Pons (tissue), 1 donor: ENCODE measurements around the gene LRRC37A3.
"Not testable (repeated sequence)": the region's sequence is repeated elsewhere in the genome, so short reads cannot be mapped to it uniquely, and the experiment has no call there.

Experiments used
- DNase-seq: peaks from one replicate; pipeline ENCODE4 v3.0.0-alpha.2; 2016; ENCODE audit warnings: low spot score

Gene LRRC37A3

GRCh38 chr17:64834060-64834459 is 85.2 kb downstream of the LRRC37A3 start:
- peak; percentile 17 for DNase-seq

GRCh38 chr17:64830631-64831040 is 88.6 kb downstream of the LRRC37A3 start:
- DNase-seq: not testable (repeated sequence)

DNA sequence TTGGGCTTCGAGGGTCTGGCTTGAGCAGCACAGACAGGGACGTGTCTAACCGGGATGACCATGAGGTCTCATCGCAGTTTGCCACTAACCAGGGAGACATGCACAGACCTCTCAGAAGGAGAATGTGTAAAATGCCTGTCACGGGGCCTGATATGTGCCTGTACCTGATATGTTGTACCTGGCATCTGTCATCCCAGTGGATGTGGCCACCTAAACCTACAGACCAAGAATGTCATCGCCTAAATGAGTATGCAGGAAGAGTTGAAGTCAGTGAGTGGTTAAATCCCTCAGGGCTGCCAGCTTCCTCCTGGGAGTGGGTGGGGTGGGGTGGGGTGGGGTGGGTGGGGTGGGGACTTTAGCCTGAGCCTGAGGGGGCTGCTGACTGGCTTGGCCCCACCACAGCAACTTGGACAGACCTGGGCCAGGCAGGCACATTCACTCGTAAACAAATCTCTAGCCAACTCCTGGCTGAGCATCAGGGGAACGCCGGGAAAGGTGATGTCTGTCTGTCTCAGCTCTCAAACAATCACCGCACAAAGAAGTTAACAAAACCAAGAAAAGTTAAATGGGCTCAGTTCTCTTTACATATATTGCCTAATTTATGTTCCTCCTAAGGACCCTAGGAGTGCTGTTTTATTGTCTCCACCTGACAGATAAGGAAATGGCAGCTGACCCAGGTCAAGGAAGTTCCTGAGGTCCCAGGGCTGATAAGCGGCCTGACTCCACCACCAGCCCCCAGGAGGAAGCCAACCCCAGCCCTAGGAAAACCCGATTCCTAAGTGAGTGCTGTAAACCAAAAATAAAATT is 89.3 kb downstream of the LRRC37A3 start:
- not testable (repeated sequence) for DNase-seq

DNA sequence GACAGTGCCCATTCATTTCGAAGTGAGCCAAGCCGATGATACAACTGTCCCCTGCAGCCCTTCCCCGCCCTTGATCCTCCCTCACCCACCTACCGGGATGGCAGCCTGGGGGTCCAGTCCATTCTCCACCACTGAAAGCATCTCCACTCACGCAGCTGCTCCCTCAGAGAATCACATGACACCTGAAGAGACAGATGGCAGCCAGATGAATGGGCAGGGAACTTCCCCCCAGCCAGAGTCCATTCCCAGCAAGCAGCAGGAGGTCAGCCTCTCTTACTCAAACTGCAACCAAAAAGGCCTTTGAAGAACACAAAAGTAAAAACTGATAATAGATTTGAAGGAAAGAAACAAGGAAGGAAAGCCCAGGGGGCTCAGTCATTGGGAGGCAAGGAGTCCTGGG is 90.2 kb downstream of the LRRC37A3 start:
- DNase-seq: not testable (repeated sequence)

- not testable (repeated sequence) for DNase-seq
Observed at GRCh38 chr17:64818904-64819303, 100.4 kb downstream of the LRRC37A3 start.

DNA sequence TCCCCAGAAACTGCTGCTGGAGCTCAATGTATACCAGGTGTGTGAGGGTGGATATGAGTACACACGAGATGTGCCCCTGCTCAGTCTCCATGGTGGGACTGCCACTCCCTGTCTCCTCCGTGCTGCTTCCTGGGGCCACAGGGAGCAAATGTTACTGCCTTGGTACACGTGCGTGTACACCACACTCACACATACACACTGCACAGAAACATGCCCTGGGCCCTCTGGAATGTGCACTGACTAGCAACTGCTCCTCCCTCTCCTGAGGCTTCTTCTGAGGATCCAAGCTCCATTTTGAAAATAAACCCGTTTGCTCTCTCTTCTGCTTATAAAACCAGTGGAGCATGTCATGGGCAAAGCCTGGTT is 103.5 kb downstream of the LRRC37A3 start:
- DNase-seq: not testable (repeated sequence)

- not testable (repeated sequence) for DNase-seq
Observed at GRCh38 chr17:64814993-64815832, 104.1 kb downstream of the LRRC37A3 start.

DNA sequence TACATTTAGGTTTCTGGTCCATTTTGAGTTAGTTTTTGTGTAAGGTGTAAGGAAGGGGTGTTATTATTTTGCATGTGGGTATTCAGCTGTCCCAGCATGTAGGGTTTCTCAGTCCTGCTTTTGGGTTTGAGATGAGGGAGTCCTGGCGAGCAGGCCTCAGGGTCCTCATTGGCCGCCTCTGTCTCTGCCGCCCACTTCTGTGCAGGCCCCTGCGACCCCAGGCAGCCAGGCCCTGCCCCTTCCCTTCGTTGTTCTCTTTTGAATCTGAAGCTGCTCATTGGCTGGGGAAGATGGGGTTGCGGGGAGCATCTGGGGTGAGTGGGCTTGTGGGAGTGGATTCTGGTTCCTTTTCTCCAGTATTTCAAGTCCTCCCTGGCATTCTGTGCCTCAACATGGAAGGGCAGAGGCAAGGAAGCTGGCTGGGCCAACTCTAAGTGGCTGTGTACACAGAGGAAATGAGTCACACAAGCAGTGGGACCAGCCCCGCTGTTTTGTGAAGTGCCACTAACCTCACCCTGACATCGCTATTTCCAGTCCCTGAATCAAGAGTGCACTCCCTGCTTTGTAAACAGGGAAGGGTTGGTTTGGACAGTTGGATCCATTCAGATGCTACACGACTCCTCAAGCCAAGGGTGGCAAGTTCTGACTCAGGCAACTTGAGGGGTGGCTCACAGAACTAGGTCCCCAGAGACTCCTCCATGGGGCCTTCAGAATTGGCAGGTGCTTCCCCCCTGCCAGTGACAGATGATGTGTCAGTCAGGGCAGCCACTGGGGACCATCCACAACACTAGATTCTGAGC is 110.9 kb downstream of the LRRC37A3 start:
- DNase-seq: not testable (repeated sequence)
